ENCODE data around the gene SLC7A6OS. TPM values are rescaled to one million over a fixed set of nuclear protein-coding genes. Genes with fewer than 3 reads are reported as not detected.

SLC7A6OS gene
- total RNA-seq, 1 experiment from 2014 or later, result 24.5 TPM

- Histone ChIP-seq H3K4me2 (ENCODE audit: insufficient read depth, insufficient read length, low read length) (no peak overlapping the region), H2BK20ac (ENCODE audit: low read depth, low read length, poor library complexity, severe bottlenecking) (no peak overlapping the region), H4K91ac (ENCODE audit: insufficient read length, low read depth, low read length) (no peak overlapping the region), H2BK120ac (ENCODE audit: low read depth, low read length, poor library complexity, severe bottlenecking) (no peak overlapping the region), H4K8ac (replicated peaks; ENCODE audit: insufficient read length, low read depth, low read length) (no peak overlapping the region), H3K56ac (ENCODE audit: insufficient read length, low read depth, low read length) (no peak overlapping the region), H3K4ac (ENCODE audit: low read depth, low read length) (no peak overlapping the region), H3K9ac (ENCODE audit: extremely low read depth, insufficient read length, low read length) (no peak overlapping the region), H3K23ac (ENCODE audit: insufficient read length, low read depth, low read length) (no peak overlapping the region), H3K27ac (ENCODE audit: insufficient read length, low read depth, low read length) (no peak overlapping the region), H3K23me2 (ENCODE audit: insufficient read length, low read depth, low read length, poor library complexity, severe bottlenecking) (no peaks in the 10 kb centered on the region), H3T11ph (ENCODE audit: low read length) (no peak overlapping the region), H3K4me1 (ENCODE audit: insufficient read depth, low read length) (no peaks in the 10 kb centered on the region), H3K79me2 (ENCODE audit: insufficient read depth, low read length) (no peaks in the 10 kb centered on the region), H3K27me3 (ENCODE audit: insufficient read depth, low read length) (no peaks in the 10 kb centered on the region), H4K20me1 (ENCODE audit: control insufficient read depth, insufficient read depth, insufficient read length) (no peaks in the 10 kb centered on the region), H3K14ac (ENCODE audit: insufficient read depth, low read length) (no peak overlapping the region), H2BK5ac (ENCODE audit: insufficient read length, low read length) (no peak overlapping the region), H2AFZ (ENCODE audit: low read length) (no peak overlapping the region), H2BK12ac (ENCODE audit: insufficient read length, low read depth, low read length) (no peak overlapping the region), H4K5ac (ENCODE audit: insufficient read length, low read depth, low read length) (no peak overlapping the region), H3K9me3 (ENCODE audit: control insufficient read depth, low read depth, low read length) (no peaks in the 10 kb centered on the region), H2AK5ac (ENCODE audit: insufficient read length, low read length) (no peak overlapping the region), H2BK15ac (ENCODE audit: low read depth, low read length) (no peak overlapping the region), H3K79me1 (ENCODE audit: insufficient read depth, low read depth, low read length, poor library complexity, severe bottlenecking) (no peaks in the 10 kb centered on the region), H3K18ac (ENCODE audit: insufficient read length, low read depth, low read length) (no peak overlapping the region)
- Mint-ChIP-seq H3K36me3 (ENCODE audit: insufficient read depth in 1 of 3, low read depth in 3 of 3) (peaks cover 9 to 51% (median 50%) of the 10 kb centered on the region in 3 experiments; a peak in 6 of 7 replicates), H3K27me3 (ENCODE audit: low read depth) (no peaks in the 10 kb centered on the region), H3K27ac (no peak overlapping the region), H3K4me1 (0 out of 4 replicates have a peak, but pooled peaks cover 0 to 5% of the 10 kb centered on the region in 2 experiments), H3K4me3 (no peak overlapping the region), H3K9me3 (no peaks in the 10 kb centered on the region)
- TF ChIP-seq CTCF (conservative IDR thresholded peaks at IDR 0.05), result no peak
- no CpG with 5 or more reads among the region's 28 CpGs for WGBS (ENCODE audit: extremely low coverage, insufficient read length, low lambda C conversion rate)
- no peak for DNase-seq
Observed at GRCh38 chr16:68356249-68356918, 45.6 kb upstream of the SLC7A6OS start.
